Body of pancreas (tissue), 4 donors: Measurements from ENCODE around the gene ENTPD1. TPM values are rescaled to one million over a fixed set of nuclear protein-coding genes. Genes with fewer than 3 reads are reported as not detected.
"Not testable (repeated sequence)": the region's sequence is repeated elsewhere in the genome, so short reads cannot be mapped to it uniquely, and the experiment has no call there.

ENCODE experiments used
- ATAC-seq: fragments of 150-250 bp; one replicate; pipeline ENCODE4 v1.9.1; 2016
- DNase-seq, 4 donors: peaks; one replicate each; pipeline ENCODE4 v3.0.0-alpha.2; 2019
- H3K27ac ChIP-seq, 4 donors: fragments of 200-600 bp; sonication (generic); 1 replicate in 3 of 4; 2 replicates in 1 of 4; pipeline versions ENCODE4 v1.5.1 to v1.6.1; 2016 to 2019; ENCODE audit warnings: mild to moderate bottlenecking in 1 of 4, mixed read lengths in 1 of 4, moderate library complexity in 1 of 4
- H3K27me3 ChIP-seq, 2 donors: fragments of 200-600 bp; sonication (generic); one replicate each; pipeline ENCODE4 v1.6.0; 2016; ENCODE audit warnings: mild to moderate bottlenecking in 1 of 2
- H3K36me3 ChIP-seq, 2 donors: fragments of 200-600 bp; sonication (generic); replicated peaks in 1 of 2; 2 replicates each; pipeline ENCODE4 v1.5.1; 2016; ENCODE audit warnings: low read depth in 2 of 2; ENCODE audit not compliant: insufficient read depth in 1 of 2
- H3K4me1 ChIP-seq: fragments of 200-600 bp; sonication (generic); one replicate; pipeline ENCODE4 v1.6.0; 2016
- H3K4me3 ChIP-seq, 2 donors: fragments of 200-600 bp; sonication (generic); 1 replicate in 1 of 2; 2 replicates in 1 of 2; pipeline ENCODE4 v1.5.1; 2016 to 2019
- H3K9me3 ChIP-seq, 3 donors: fragments of 200-600 bp; sonication (generic); 1 replicate in 2 of 3; 2 replicates in 1 of 3; pipeline ENCODE4 v1.5.1; 2016
- CTCF ChIP-seq, 7 experiments: fragments of 450-650 bp in 4 of 7; fragments of 200-600 bp in 3 of 7; sonication (generic) in 3 of 7; IDR thresholded peaks; one replicate each; pipeline ENCODE4 v1.5.1; 2016 to 2019; ENCODE audit warnings: antibody characterized with exemption in 7 of 7
- POLR2A ChIP-seq, 3 donors: fragments of 450-650 bp; IDR thresholded peaks; one replicate each; pipeline ENCODE4 v1.6.1; 2016; ENCODE audit warnings: antibody characterized with exemption in 3 of 3, mild to moderate bottlenecking in 2 of 3
- WGBS, 2 donors: methylation state at CpG; one replicate each; pipeline ENCODE4 v1.1.5; 2017; 5-methylcytosine and 5-hydroxymethylcytosine counted together
- intact Hi-C: fragments of 100-400 bp; cut with DNase I; formaldehyde crosslinking; loops from one replicate; pipeline ENCODE4 v1.15.1; 2023
- total RNA-seq, 2 donors: library from RNA; depleted of rRNA; stranded (reverse); fragments of >200 nt; gene quantifications; one replicate each; pipeline ENCODE4 v1.1.0, GENCODE V29; 2016

The ENTPD1 gene
- total RNA-seq, 2 donors from 2014 or later = 2.1 to 3.0 TPM

- Histone ChIP-seq H3K36me3 (no peaks in the 10 kb centered on the region), H3K4me1 (no peaks in the 10 kb centered on the region), H3K4me3 (no peak overlapping the region), H3K27ac (no peak overlapping the region), H3K9me3 (no peaks in the 10 kb centered on the region), H3K27me3 (no peaks in the 10 kb centered on the region)
- TF ChIP-seq CTCF (IDR thresholded peaks at IDR 0.05) (no peak), POLR2A (IDR thresholded peaks at IDR 0.05) (no peak)
- intact Hi-C loops = no loop called here
- DNase-seq (no peak), ATAC-seq (no peak)
Observed at GRCh38 chr10:95881316-95881715, 125.4 kb downstream of the ENTPD1 start.

DNA sequence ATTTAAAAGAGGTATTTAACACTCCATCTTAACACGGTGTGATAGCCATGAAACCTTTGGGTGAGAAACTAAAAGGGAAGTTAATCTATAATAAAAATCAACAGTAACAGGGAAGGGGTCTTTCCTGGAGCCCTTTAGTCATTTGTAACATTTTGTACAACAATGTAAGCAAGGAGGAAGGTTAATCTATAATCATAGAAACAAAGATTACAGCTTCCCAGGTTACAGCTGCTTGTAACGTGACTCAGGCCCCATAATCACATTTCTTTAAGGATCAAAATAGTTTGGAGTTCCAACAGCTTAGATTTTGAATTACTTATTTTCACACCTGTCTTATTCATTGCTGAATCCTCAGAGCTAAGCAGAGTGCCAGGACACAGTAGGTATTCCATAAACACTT lies 133.9 kb downstream of the ENTPD1 start:
- Histone ChIP-seq H3K27ac (no peak overlapping the region), H3K9me3 (no peaks in the 10 kb centered on the region), H3K4me3 (no peak overlapping the region), H3K4me1 (no peaks in the 10 kb centered on the region), H3K36me3 (no peaks in the 10 kb centered on the region), H3K27me3 (no peaks in the 10 kb centered on the region)
- no peak for DNase-seq
- TF ChIP-seq CTCF (IDR thresholded peaks at IDR 0.05) (no peak), POLR2A (IDR thresholded peaks at IDR 0.05) (no peak)
- 48 to 60% methylated on average over 2 of the region's 2 CpGs for WGBS, 2 donors
- intact Hi-C loops = no loop called here
- no peak for ATAC-seq

DNA sequence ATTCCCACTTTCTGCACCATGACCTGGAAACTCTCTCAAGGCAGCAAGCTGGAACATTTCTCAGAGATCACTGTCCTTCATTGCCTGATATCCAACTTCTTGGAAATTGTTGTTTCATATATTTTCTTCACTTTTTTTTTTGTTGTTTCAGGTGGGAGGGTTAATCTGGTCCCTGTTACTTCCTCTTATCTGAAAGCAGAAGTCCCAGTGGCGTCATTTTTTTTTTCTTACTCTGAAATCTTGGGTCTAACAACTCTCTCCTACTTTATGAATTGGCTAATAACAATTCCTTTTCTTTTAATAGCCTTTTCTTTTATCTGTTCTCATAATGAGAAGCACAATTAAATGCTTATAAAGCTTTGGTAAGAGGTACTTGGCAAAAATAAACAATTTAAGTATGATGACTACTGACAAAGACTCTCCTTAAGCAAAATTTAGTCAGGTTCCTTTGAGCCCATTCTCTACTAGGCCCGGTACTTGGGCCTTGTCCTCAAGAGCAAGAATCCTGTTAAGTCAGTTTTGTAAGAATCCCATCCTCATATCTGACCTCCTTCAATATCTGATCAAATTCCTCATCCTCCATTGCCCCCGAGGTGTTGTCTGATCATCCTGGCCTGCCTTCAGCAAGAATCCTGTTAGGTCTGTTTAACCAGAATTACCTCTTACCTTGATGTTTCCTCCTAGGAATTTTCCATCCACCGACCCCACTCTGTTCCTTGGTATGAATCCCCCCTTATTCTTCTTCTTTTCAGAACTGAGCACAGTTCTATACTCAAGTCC lies 140.3 kb downstream of the ENTPD1 start:
- intact Hi-C loops = no loop called here
- WGBS, 2 donors = 87 to 94% methylated on average over 4 of the region's 4 CpGs
- Histone ChIP-seq H3K36me3 (no peaks in the 10 kb centered on the region), H3K9me3 (no peaks in the 10 kb centered on the region), H3K27me3 (no peaks in the 10 kb centered on the region), H3K4me3 (no peak overlapping the region), H3K4me1 (no peaks in the 10 kb centered on the region), H3K27ac (no peak overlapping the region)
- DNase-seq (no peak), ATAC-seq (no peak)
- TF ChIP-seq CTCF (IDR thresholded peaks at IDR 0.05) (no peak), POLR2A (IDR thresholded peaks at IDR 0.05) (no peak)

DNA sequence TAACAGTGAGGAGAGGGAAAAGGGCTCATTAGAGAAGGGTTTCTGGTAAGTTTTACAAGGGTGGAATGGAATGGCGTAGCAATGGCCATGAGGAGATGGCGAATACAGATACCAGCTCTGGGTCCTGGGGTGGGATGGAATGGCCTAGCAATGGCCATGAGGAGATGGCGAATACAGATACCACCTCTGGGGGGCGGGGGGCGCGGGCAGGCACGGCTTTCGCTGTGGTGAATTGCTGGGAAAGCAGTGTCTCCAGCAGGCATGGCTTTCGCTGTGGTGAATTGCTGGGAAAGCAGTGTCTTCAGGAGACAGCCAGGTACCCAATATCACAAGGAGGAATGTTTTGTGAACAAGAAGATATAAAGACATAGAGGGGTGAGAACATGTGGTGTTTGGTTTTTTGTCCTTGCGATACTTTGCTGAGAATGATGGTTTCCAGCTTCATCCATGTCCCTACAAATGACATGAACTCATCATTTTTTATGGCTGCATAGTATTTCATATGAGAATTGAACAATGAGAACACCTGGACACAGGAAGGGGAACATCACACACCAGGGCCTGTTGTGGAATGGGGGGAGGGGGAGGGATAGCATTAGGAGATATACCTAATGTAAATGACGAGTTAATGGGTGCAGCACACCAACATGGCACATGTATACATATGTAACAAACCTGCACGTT lies 150.1 kb downstream of the ENTPD1 start:
- H3K36me3 ChIP-seq, H3K27ac ChIP-seq, H3K9me3 ChIP-seq, intact Hi-C loops, DNase-seq, ATAC-seq, H3K27me3 ChIP-seq, H3K4me3 ChIP-seq, H3K4me1 ChIP-seq: not testable (repeated sequence)
- whole genome bisulfite sequencing, 2 donors = 95 to 96% methylated on average over 12 of the region's 12 CpGs

- ATAC-seq = peak; percentile 50
- Histone ChIP-seq H3K36me3 (no peaks in the 10 kb centered on the region), H3K27me3 (no peaks in the 10 kb centered on the region), H3K4me3 (peak overlapping the region; percentile 38 to 59), H3K9me3 (no peaks in the 10 kb centered on the region), H3K27ac (peak overlapping the region; percentile 53 to 85 (median 83)), H3K4me1 (peaks cover 4% of the 10 kb centered on the region)
- intact Hi-C loops = no loop called here
- 8 to 10% methylated on average over 22 of the region's 22 CpGs for WGBS, 2 donors
- TF ChIP-seq POLR2A (IDR thresholded peaks at IDR 0.05) (no peak), CTCF (IDR thresholded peaks at IDR 0.05) (peak in 1 of 7 experiments; percentile 30)
- peak; percentile 45 to 65 (median 52) for DNase-seq
Observed at GRCh38 chr10:95906677-95907455, 150.9 kb downstream of the ENTPD1 start.
